ENCODE results near the gene NAPG. TPM values are rescaled to one million over a fixed set of nuclear protein-coding genes. Genes with fewer than 3 reads are reported as not detected.
"Not testable (repeated sequence)": the region's sequence is repeated elsewhere in the genome, so short reads cannot be mapped to it uniquely, and the experiment has no call there.

The NAPG gene
- polyA plus RNA-seq, 2 of the 4 experiments (the other 2 are of a cell fraction) = 11.6 to 22.1 TPM

- FAIRE-seq = no peak
- ATAC-seq = no peak
- TF ChIP-seq, protein P1, sequence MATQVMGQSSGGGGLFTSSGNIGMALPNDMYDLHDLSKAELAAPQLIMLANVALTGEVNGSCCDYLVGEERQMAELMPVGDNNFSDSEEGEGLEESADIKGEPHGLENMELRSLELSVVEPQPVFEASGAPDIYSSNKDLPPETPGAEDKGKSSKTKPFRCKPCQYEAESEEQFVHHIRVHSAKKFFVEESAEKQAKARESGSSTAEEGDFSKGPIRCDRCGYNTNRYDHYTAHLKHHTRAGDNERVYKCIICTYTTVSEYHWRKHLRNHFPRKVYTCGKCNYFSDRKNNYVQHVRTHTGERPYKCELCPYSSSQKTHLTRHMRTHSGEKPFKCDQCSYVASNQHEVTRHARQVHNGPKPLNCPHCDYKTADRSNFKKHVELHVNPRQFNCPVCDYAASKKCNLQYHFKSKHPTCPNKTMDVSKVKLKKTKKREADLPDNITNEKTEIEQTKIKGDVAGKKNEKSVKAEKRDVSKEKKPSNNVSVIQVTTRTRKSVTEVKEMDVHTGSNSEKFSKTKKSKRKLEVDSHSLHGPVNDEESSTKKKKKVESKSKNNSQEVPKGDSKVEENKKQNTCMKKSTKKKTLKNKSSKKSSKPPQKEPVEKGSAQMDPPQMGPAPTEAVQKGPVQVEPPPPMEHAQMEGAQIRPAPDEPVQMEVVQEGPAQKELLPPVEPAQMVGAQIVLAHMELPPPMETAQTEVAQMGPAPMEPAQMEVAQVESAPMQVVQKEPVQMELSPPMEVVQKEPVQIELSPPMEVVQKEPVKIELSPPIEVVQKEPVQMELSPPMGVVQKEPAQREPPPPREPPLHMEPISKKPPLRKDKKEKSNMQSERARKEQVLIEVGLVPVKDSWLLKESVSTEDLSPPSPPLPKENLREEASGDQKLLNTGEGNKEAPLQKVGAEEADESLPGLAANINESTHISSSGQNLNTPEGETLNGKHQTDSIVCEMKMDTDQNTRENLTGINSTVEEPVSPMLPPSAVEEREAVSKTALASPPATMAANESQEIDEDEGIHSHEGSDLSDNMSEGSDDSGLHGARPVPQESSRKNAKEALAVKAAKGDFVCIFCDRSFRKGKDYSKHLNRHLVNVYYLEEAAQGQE (IDR thresholded peaks at IDR 0.05) = no peak
- TF ChIP-seq EP300 (IDR thresholded peaks at IDR 0.05) (no peak), RAD21 (conservative IDR thresholded peaks at IDR 0.05 in 1 of 2, IDR thresholded peaks at IDR 0.05 in 1 of 2) (no peak), FOSL2 (IDR thresholded peaks at IDR 0.05) (no peak), FOSL2 (CRISPR knock-in tag; IDR thresholded peaks at IDR 0.05) (no peak), ATOH8 (CRISPR knock-in tag; IDR thresholded peaks at IDR 0.05; ENCODE audit: low read depth) (no peak), EHMT2 (IDR thresholded peaks at IDR 0.05; ENCODE audit: low read depth) (no peak), FOXS1 (CRISPR knock-in tag; IDR thresholded peaks at IDR 0.05) (no peak), ZNF302 (CRISPR knock-in tag; IDR thresholded peaks at IDR 0.05) (no peak), RNF2 (IDR thresholded peaks at IDR 0.05; ENCODE audit: borderline replicate concordance, low read depth) (no peak), ESRRA (IDR thresholded peaks at IDR 0.05; ENCODE audit: borderline replicate concordance, low read length) (no peak), KDM1A (IDR thresholded peaks at IDR 0.05; ENCODE audit: low read depth) (no peak), RCOR1 (IDR thresholded peaks at IDR 0.05; ENCODE audit: low read depth, low read length) (no peak), ZSCAN20 (CRISPR knock-in tag; IDR thresholded peaks at IDR 0.05) (no peak), EHF (CRISPR knock-in tag; IDR thresholded peaks at IDR 0.05) (no peak), PBX3 (IDR thresholded peaks at IDR 0.05) (no peak)
- WGBS (ENCODE audit: missing lambda C conversion rate) = 41% methylated on average over 1 of the region's 1 CpG
- no peak overlapping the region for H3K4me3 ChIP-seq
- H3K4me1 ChIP-seq = no peaks in the 10 kb centered on the region
- DNase-seq (ENCODE audit: low read depth in 1 of 2, low spot score in 1 of 2) = no peak
- no peak overlapping the region for H3K27ac ChIP-seq
- ChIA-PET CTCF (interaction anchor here (1.9 kb wide), 1 partner anchor 8 kb away, joined by 8 read pairs; no protein-coding TSS in a partner anchor), POLR2A (no interaction called here)
- no peak overlapping the region for H3K4me2 ChIP-seq
- H3K9me3 ChIP-seq = no peaks in the 10 kb centered on the region
Observed at GRCh38 chr18:10570622-10571021, 44.8 kb downstream of the NAPG start.

DNA sequence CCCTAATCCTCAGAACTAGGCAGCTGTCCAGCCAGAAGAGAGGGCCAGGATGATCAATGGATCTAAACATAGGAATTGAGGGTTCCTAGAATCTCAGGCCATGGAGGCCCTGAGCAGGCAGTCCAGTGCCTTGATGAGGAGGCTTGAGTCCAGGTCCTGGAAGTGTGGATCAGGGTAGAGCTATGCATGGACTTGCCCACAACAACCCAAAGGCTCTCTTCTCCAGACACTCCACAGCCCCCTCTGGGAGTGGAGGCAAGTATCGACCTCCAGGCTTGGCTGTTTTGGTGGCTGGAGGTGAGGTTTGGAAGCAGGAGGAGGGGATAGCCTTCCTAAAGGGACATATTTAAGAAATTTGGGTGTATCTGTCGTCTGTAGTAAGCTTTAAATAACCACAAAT lies 45.7 kb downstream of the NAPG start:
- no peak for FAIRE-seq
- no peak overlapping the region for H3K4me2 ChIP-seq
- no peaks in the 10 kb centered on the region for H3K9me3 ChIP-seq
- ChIA-PET CTCF (interaction anchor here (1.4 to 1.9 kb wide), 2 partner anchors 9 to 12 kb away, joined by 8 to 11 read pairs; no protein-coding TSS in a partner anchor), POLR2A (no interaction called here)
- no peak overlapping the region for H3K4me3 ChIP-seq
- no peak overlapping the region for H3K27ac ChIP-seq
- no peak for DNase-seq (ENCODE audit: low read depth in 1 of 2, low spot score in 1 of 2)
- TF ChIP-seq, protein P1 (IDR thresholded peaks at IDR 0.05) = no peak
- TF ChIP-seq FOXS1 (CRISPR knock-in tag; IDR thresholded peaks at IDR 0.05) (no peak), USF2 (IDR thresholded peaks at IDR 0.05) (no peak)
- 22% methylated on average over 2 of the region's 2 CpGs for WGBS (ENCODE audit: missing lambda C conversion rate)
- no peaks in the 10 kb centered on the region for H3K4me1 ChIP-seq
- ATAC-seq = no peak

DNA sequence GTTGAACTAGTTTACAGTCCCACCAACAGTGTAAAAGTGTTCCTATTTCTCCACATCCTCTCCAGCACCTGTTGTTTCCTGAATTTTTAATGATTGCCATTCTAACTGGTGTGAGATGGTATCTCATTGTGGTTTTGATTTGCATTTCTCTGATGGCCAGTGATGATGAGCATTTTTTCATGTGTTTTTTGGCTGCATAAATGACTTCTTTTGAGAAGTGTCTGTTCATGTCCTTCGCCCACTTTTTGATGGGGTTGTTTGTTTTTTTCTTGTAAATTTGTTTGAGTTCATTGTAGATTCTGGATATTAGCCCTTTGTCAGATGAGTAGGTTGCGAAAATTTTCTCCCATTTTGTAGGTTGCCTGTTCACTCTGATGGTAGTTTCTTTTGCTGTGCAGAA lies 47.4 kb downstream of the NAPG start:
- H3K4me2 ChIP-seq; FAIRE-seq; H3K9me3 ChIP-seq; DNase-seq (ENCODE audit: low read depth in 1 of 2, low spot score in 1 of 2); H3K27ac ChIP-seq; CTCF ChIA-PET; H3K4me1 ChIP-seq; ATAC-seq; POLR2A ChIA-PET; H3K4me3 ChIP-seq: not testable (repeated sequence)
- WGBS (ENCODE audit: missing lambda C conversion rate) = 60% methylated on average over 1 of the region's 2 CpGs

- H3K4me3 ChIP-seq; H3K4me1 ChIP-seq; H3K9me3 ChIP-seq; H3K4me2 ChIP-seq; ATAC-seq; POLR2A ChIA-PET; CTCF ChIA-PET; FAIRE-seq; DNase-seq (ENCODE audit: low read depth in 1 of 2, low spot score in 1 of 2); H3K27ac ChIP-seq: not testable (repeated sequence)
- 33% methylated on average over 2 of the region's 2 CpGs for WGBS (ENCODE audit: missing lambda C conversion rate)
Observed at GRCh38 chr18:10574412-10574811, 48.6 kb downstream of the NAPG start.

All from A549 (cell line).